GM12878 (cell line): ENCODE data around the gene ARRDC1. TPM values are rescaled to one million over a fixed set of nuclear protein-coding genes. Genes with fewer than 3 reads are reported as not detected.

Source experiments
- ATAC-seq: fragments of 200-7000 bp; cut with Tn5 transposase; 3 replicates; pipeline ENCODE4 v1.9.1; 2020; ENCODE audit warnings: mild to moderate bottlenecking, moderate library complexity
- BruUV-seq: library from RNA; stranded (reverse); fragments of 400-500 nt; replicated peaks from 2 replicates; lab custom pipeline; 2021; lab: Mats Ljungman, UMichigan
- CTCF ChIA-PET: fragments of 300-600 bp; sonication (Branson Sonifier 250); formaldehyde crosslinking; extraction: SDS; loops from one replicate; lab custom pipeline; 2021; ENCODE audit warnings: inconsistent platforms; lab: Yijun Ruan, JAX
- POLR2A ChIA-PET: fragments of 350-600 bp; formaldehyde crosslinking; extraction: SDS; loops from one replicate; lab custom pipeline; 2021; ENCODE audit warnings: inconsistent platforms; lab: Charles Lee
- RAD21 ChIA-PET: fragments of 300-600 bp; sonication (Branson Sonifier 250); formaldehyde crosslinking; loops from one replicate; lab custom pipeline; 2023; ENCODE audit warnings: antibody characterized with exemption; ENCODE audit not compliant: unreplicated experiment; lab: Charles Lee
- SMC1A ChIA-PET: fragments of 300-600 bp; sonication (Branson Sonifier 250); formaldehyde crosslinking; loops from one replicate; lab custom pipeline; 2023; ENCODE audit not compliant: unreplicated experiment, uncharacterized antibody; lab: Charles Lee
- DNase-seq: peaks from one replicate; pipeline ENCODE4 v3.0.0-alpha.2; 2011; ENCODE audit warnings: low read depth, low spot score
- FAIRE-seq: peaks from 3 replicates; lab custom pipeline; 2011; peaks lifted over from hg19 to GRCh38; lab: Jason Lieb, UNC
- H2AFZ ChIP-seq: 2 replicates; pipeline ENCODE4 v1.6.0; 2011; ENCODE audit warnings: low read depth, low read length, control low read depth; ENCODE audit not compliant: control insufficient read depth
- H3K27ac ChIP-seq: 2 replicates; pipeline ENCODE4 v1.5.1; 2011; ENCODE audit warnings: control low read depth; ENCODE audit not compliant: control insufficient read depth, insufficient read depth
- H3K27me3 ChIP-seq, 2 experiments: replicated peaks in 1 of 2; 2 replicates each; pipeline versions ENCODE4 v1.6.0 to v1.6.1; 2011; ENCODE audit warnings: low read length in 1 of 2; ENCODE audit not compliant: control insufficient read depth in 2 of 2, insufficient read depth in 2 of 2
- H3K36me3 ChIP-seq, 2 experiments: 2 replicates each; pipeline ENCODE4 v1.5.1; 2011; ENCODE audit warnings: low read length in 1 of 2; ENCODE audit not compliant: control insufficient read depth in 2 of 2, insufficient read depth in 2 of 2
- H3K4me1 ChIP-seq: 2 replicates; pipeline ENCODE4 v1.6.1; 2011; ENCODE audit warnings: mild to moderate bottlenecking, low read length, moderate library complexity, mixed read lengths; ENCODE audit not compliant: control insufficient read depth, insufficient read depth
- H3K4me2 ChIP-seq: 2 replicates; pipeline ENCODE4 v1.6.0; 2011; ENCODE audit warnings: control low read depth; ENCODE audit not compliant: control insufficient read depth, insufficient read depth
- H3K4me3 ChIP-seq: fragments of 200-600 bp; sonication (generic); 2 replicates; pipeline ENCODE4 v1.5.1; 2016
- H3K79me2 ChIP-seq: 2 replicates; pipeline ENCODE4 v1.6.0; 2011; ENCODE audit warnings: low read length; ENCODE audit not compliant: control insufficient read depth, insufficient read depth
- H3K9ac ChIP-seq: 2 replicates; pipeline ENCODE4 v1.8.0; 2011; ENCODE audit warnings: low read length, control low read depth, mixed read lengths; ENCODE audit not compliant: control insufficient read depth, insufficient read depth
- H3K9me3 ChIP-seq: replicated peaks from 3 replicates; pipeline ENCODE4 v1.5.1; 2011; ENCODE audit warnings: mild to moderate bottlenecking, low read length; ENCODE audit not compliant: control insufficient read depth, insufficient read depth
- H4K20me1 ChIP-seq: 2 replicates; pipeline ENCODE4 v1.6.0; 2011; ENCODE audit not compliant: control insufficient read depth, insufficient read depth
- SIN3A ChIP-seq: IDR thresholded peaks from 2 replicates; pipeline ENCODE4 v1.6.1; 2012; ENCODE audit warnings: low read depth, low read length, improper control_type of control experiment
- SMC3 ChIP-seq: IDR thresholded peaks from 2 replicates; pipeline ENCODE4 v1.6.1; 2011; ENCODE audit warnings: low read length, improper control_type of control experiment, borderline replicate concordance
- ZNF207 ChIP-seq: fragments of 450-650 bp; IDR thresholded peaks from 2 replicates; pipeline ENCODE4 v1.6.1; 2014; ENCODE audit warnings: antibody characterized with exemption, mild to moderate bottlenecking, borderline replicate concordance
- ZNF274 ChIP-seq: IDR thresholded peaks from one replicate; pipeline ENCODE4 v1.8.0; 2011; ENCODE audit not compliant: insufficient read length, insufficient read depth
- WGBS: methylation state at CpG from one replicate; pipeline ENCODE4 v1.1.6; 2016; ENCODE audit warnings: low lambda C conversion rate; ENCODE audit not compliant: insufficient replicate concordance, insufficient coverage; ENCODE audit errors: missing lambda C conversion rate; 5-methylcytosine and 5-hydroxymethylcytosine counted together
- in situ Hi-C: fragments of 300-500 bp; cut with MboI; formaldehyde crosslinking; loops from 9 replicates; pipeline ENCODE4 v1.14.3; 2018; ENCODE audit warnings: mixed read lengths
- intact Hi-C: fragments of 100-400 bp; cut with micrococcal nuclease; formaldehyde crosslinking; loops from one replicate; pipeline ENCODE4 v1.14.2; 2022; ENCODE audit not compliant: unreplicated experiment
- polyA plus RNA-seq, 11 experiments: library from polyadenylated mRNA; depleted of rRNA in 4 of 11; unstranded in 6 of 11; stranded (reverse) in 5 of 11; fragments of >200 nt; fragmentation: Nextera tagmentation in 4 of 11; fragmentation: Illumina TruSeq in 1 of 11; extraction: Ambion mirVana in 4 of 11; extraction: Trizol in 1 of 11; gene quantifications; 1 replicate in 1 of 11; 2 replicates in 10 of 11; pipeline versions ENCODE4 v1.2.1 to v1.2.3, GENCODE V29; 2011 to 2016; ENCODE audit warnings: inconsistent platforms in 2 of 11, missing spikeins in 2 of 11, low read depth in 1 of 11
- total RNA-seq, 4 experiments: library from RNA; depleted of rRNA in 3 of 4; stranded (reverse); fragments of >200 nt in 3 of 4; fragmentation: Illumina TruSeq in 1 of 4; extraction: Trizol in 1 of 4; gene quantifications; 2 replicates each; pipeline versions ENCODE4 v1.2.1 to v1.2.3, GENCODE V29; 2013 to 2021
- TF ChIP-seq, protein P1 (sequence below): fragments of 150-350 bp; IDR thresholded peaks from 2 replicates; pipeline ENCODE4 v1.6.1; 2016; ENCODE audit warnings: low read depth, low read length
- TF ChIP-seq, protein P2 (sequence below): IDR thresholded peaks from 2 replicates; pipeline ENCODE4 v1.6.1; 2012; ENCODE audit warnings: low read length, inconsistent platforms
- TF ChIP-seq, protein P3 (sequence below): IDR thresholded peaks from 2 replicates; pipeline ENCODE4 v1.6.1; 2011; ENCODE audit warnings: borderline replicate concordance, low read depth, mild to moderate bottlenecking, moderate library complexity, low read length; ENCODE audit not compliant: insufficient read depth, poor library complexity, severe bottlenecking

The ARRDC1 gene
- total and polyA plus RNA-seq, 10 of the 15 experiments (the other 5 are each of a cell fraction or from before 2014, with no cell fraction given), result 0.23 to 34.4 (median 20.9) TPM

DNA sequence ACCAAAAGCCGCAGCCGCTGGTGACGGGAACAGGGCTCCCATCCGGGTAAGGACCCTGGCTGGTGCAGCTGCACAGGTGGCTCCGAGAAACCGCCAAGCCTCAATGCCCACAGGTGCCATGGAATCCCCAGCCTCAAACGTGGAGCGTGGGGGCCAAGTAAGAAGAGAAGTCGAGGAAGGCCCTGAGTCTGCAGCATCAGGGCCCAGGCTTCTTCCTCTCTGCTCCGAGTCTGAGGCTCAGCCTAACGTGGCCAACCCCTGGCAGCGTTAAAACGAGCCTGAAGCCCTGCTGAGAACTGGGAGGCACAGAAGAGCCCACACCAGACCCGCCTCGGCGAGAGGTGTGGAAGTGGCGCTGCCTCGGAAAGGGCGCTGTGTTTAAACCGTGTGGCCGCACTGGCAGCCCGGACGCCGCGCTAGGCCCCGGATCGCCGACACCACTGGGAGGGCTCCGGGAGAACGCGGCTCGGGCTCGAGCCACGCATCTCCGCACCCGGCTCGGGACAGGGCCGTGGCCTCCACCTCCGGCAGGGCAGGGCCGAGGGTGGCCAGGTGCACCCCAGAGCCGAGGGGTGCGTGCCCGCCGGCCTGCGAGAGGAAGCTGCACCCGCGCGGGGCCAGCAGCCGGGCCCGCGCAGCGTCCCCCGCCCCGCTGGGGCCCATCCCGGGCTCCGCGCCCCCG is 15.9 kb upstream of the ARRDC1 start:
- Histone ChIP-seq H3K79me2 (peaks cover 14% of the 10 kb centered on the region), H2AFZ (peak overlapping the region; percentile 21; the same call in 1 of the 2 replicates), H3K27ac (peak overlapping the region; percentile 54; the same call in 1 of the 2 replicates), H3K9me3 (no peaks in the 10 kb centered on the region), H4K20me1 (no peaks in the 10 kb centered on the region), H3K4me3 (peak overlapping the region; percentile 81), H3K9ac (peak overlapping the region; percentile 78), H3K4me1 (peaks cover 6% of the 10 kb centered on the region; the same call in 1 of the 2 replicates), H3K36me3 (peaks cover 11 to 12% of the 10 kb centered on the region in 2 experiments; a peak in 3 of 4 replicates), H3K27me3 (no peaks in the 10 kb centered on the region), H3K4me2 (peak overlapping the region; percentile 91)
- in situ Hi-C loops, result no loop called here
- POLR2A ChIA-PET, result no interaction called here
- FAIRE-seq, result no peak
- no TSS peak for BruUV-seq
- intact Hi-C loops, result no loop called here
- TF ChIP-seq SIN3A (peak; percentile 62), ZNF274 (no peak), SMC3 (no peak), ZNF207 (0 out of 2 replicates have a peak, but pooled peaks have one; percentile 34)
- TF ChIP-seq, protein P1, sequence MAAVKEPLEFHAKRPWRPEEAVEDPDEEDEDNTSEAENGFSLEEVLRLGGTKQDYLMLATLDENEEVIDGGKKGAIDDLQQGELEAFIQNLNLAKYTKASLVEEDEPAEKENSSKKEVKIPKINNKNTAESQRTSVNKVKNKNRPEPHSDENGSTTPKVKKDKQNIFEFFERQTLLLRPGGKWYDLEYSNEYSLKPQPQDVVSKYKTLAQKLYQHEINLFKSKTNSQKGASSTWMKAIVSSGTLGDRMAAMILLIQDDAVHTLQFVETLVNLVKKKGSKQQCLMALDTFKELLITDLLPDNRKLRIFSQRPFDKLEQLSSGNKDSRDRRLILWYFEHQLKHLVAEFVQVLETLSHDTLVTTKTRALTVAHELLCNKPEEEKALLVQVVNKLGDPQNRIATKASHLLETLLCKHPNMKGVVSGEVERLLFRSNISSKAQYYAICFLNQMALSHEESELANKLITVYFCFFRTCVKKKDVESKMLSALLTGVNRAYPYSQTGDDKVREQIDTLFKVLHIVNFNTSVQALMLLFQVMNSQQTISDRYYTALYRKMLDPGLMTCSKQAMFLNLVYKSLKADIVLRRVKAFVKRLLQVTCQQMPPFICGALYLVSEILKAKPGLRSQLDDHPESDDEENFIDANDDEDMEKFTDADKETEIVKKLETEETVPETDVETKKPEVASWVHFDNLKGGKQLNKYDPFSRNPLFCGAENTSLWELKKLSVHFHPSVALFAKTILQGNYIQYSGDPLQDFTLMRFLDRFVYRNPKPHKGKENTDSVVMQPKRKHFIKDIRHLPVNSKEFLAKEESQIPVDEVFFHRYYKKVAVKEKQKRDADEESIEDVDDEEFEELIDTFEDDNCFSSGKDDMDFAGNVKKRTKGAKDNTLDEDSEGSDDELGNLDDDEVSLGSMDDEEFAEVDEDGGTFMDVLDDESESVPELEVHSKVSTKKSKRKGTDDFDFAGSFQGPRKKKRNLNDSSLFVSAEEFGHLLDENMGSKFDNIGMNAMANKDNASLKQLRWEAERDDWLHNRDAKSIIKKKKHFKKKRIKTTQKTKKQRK, result no peak
- TF ChIP-seq, protein P2, sequence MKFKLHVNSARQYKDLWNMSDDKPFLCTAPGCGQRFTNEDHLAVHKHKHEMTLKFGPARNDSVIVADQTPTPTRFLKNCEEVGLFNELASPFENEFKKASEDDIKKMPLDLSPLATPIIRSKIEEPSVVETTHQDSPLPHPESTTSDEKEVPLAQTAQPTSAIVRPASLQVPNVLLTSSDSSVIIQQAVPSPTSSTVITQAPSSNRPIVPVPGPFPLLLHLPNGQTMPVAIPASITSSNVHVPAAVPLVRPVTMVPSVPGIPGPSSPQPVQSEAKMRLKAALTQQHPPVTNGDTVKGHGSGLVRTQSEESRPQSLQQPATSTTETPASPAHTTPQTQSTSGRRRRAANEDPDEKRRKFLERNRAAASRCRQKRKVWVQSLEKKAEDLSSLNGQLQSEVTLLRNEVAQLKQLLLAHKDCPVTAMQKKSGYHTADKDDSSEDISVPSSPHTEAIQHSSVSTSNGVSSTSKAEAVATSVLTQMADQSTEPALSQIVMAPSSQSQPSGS, result no peak
- TF ChIP-seq, protein P3, sequence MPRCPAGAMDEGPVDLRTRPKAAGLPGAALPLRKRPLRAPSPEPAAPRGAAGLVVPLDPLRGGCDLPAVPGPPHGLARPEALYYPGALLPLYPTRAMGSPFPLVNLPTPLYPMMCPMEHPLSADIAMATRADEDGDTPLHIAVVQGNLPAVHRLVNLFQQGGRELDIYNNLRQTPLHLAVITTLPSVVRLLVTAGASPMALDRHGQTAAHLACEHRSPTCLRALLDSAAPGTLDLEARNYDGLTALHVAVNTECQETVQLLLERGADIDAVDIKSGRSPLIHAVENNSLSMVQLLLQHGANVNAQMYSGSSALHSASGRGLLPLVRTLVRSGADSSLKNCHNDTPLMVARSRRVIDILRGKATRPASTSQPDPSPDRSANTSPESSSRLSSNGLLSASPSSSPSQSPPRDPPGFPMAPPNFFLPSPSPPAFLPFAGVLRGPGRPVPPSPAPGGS, result no peak
- CTCF ChIA-PET, result interaction anchor here (1.8 kb wide), 1 partner anchor 11 kb away, joined by 9 read pairs; the partner anchor contains the start of gene DPH7
- WGBS, result 4% methylated on average over 53 of the region's 58 CpGs
- DNase-seq, result no peak
- RAD21 ChIA-PET, result no interaction called here
- ATAC-seq, result peak; percentile 16
- SMC1A ChIA-PET, result no interaction called here
